Activated naive CD8-positive, alpha-beta T cell (primary cell): Measurements from ENCODE around the gene DUSP12.
"Not testable (repeated sequence)": the region's sequence is repeated elsewhere in the genome, so short reads cannot be mapped to it uniquely, and the experiment has no call there.

Experiments
- H3K27ac Mint-ChIP-seq: one replicate; pipeline ENCODE4 v1.8.0; 2021; ENCODE audit warnings: mixed read lengths
- H3K27me3 Mint-ChIP-seq: one replicate; pipeline ENCODE4 v1.8.0; 2021; ENCODE audit warnings: mixed read lengths
- H3K36me3 Mint-ChIP-seq: one replicate; pipeline ENCODE4 v1.8.0; 2021; ENCODE audit warnings: mixed read lengths
- H3K4me1 Mint-ChIP-seq: one replicate; pipeline ENCODE4 v1.8.0; 2021; ENCODE audit warnings: low read depth, mixed read lengths
- H3K4me3 Mint-ChIP-seq: one replicate; pipeline ENCODE4 v1.8.0; 2021; ENCODE audit warnings: mild to moderate bottlenecking, mixed read lengths
- H3K9me3 Mint-ChIP-seq: one replicate; pipeline ENCODE4 v1.8.0; 2021; ENCODE audit warnings: low read depth, mixed read lengths

Gene DUSP12

GRCh38 chr1:161738627-161739287 is 10.8 kb upstream of the DUSP12 start:
- Mint-ChIP-seq H3K36me3 (no peaks in the 10 kb centered on the region), H3K27me3 (no peaks in the 10 kb centered on the region), H3K9me3 (no peaks in the 10 kb centered on the region), H3K4me1 (peaks cover 31% of the 10 kb centered on the region), H3K27ac (no peak overlapping the region), H3K4me3 (no peak overlapping the region)

GRCh38 chr1:161739865-161740566 is 9.6 kb upstream of the DUSP12 start:
- no peaks in the 10 kb centered on the region for H3K27me3 Mint-ChIP-seq
- no peak overlapping the region for H3K4me3 Mint-ChIP-seq
- H3K27ac Mint-ChIP-seq: no peak overlapping the region
- no peaks in the 10 kb centered on the region for H3K9me3 Mint-ChIP-seq
- H3K36me3 Mint-ChIP-seq: no peaks in the 10 kb centered on the region
- H3K4me1 Mint-ChIP-seq: peaks cover 41% of the 10 kb centered on the region

- H3K27me3 Mint-ChIP-seq: peaks cover 4% of the 10 kb centered on the region
- H3K9me3 Mint-ChIP-seq: no peaks in the 10 kb centered on the region
- peaks cover 45% of the 10 kb centered on the region for H3K4me1 Mint-ChIP-seq
- no peak overlapping the region for H3K27ac Mint-ChIP-seq
- no peak overlapping the region for H3K4me3 Mint-ChIP-seq
- H3K36me3 Mint-ChIP-seq: no peaks in the 10 kb centered on the region
These were observed 8.7 kb upstream of the DUSP12 start for GRCh38 chr1:161740921-161741320.

GRCh38 chr1:161743231-161743630 is 6.4 kb upstream of the DUSP12 start:
- Mint-ChIP-seq H3K4me3 (no peak overlapping the region), H3K9me3 (no peaks in the 10 kb centered on the region), H3K27me3 (peaks cover 4% of the 10 kb centered on the region), H3K4me1 (peaks cover 49% of the 10 kb centered on the region), H3K27ac (no peak overlapping the region), H3K36me3 (no peaks in the 10 kb centered on the region)

- Mint-ChIP-seq H3K27me3 (peaks cover 4% of the 10 kb centered on the region), H3K9me3 (no peaks in the 10 kb centered on the region), H3K27ac (no peak overlapping the region), H3K4me1 (peaks cover 52% of the 10 kb centered on the region), H3K4me3 (peak overlapping the region; percentile 6), H3K36me3 (peaks cover 3% of the 10 kb centered on the region)
These were observed 1.8 kb upstream of the DUSP12 start for GRCh38 chr1:161747801-161748200.

- no peaks in the 10 kb centered on the region for H3K9me3 Mint-ChIP-seq
- peaks cover 32% of the 10 kb centered on the region for H3K4me1 Mint-ChIP-seq
- H3K4me3 Mint-ChIP-seq: peak overlapping the region; percentile 57
- H3K36me3 Mint-ChIP-seq: peaks cover 3% of the 10 kb centered on the region
- no peak overlapping the region for H3K27ac Mint-ChIP-seq
- H3K27me3 Mint-ChIP-seq: no peaks in the 10 kb centered on the region
These were observed 14.0 kb downstream of the DUSP12 start for GRCh38 chr1:161763522-161764098.

GRCh38 chr1:161766102-161766981 is 16.8 kb downstream of the DUSP12 start, which contains the start of gene ATF6:
ATF6 (plus strand) TSS chr1:161766320; CDS start chr1:161766361, 41 bp downstream.
- Mint-ChIP-seq H3K9me3 (no peaks in the 10 kb centered on the region), H3K4me1 (peaks cover 37% of the 10 kb centered on the region), H3K27ac (peak within 1 kb of the TSS; percentile 95), H3K27me3 (no peaks in the 10 kb centered on the region), H3K4me3 (peak within 1 kb of the TSS; percentile 97), H3K36me3 (peaks cover 2% of the 10 kb centered on the region)

GRCh38 chr1:161768461-161768860 is 18.9 kb downstream of the DUSP12 start:
- Mint-ChIP-seq H3K36me3 (peaks cover 2% of the 10 kb centered on the region), H3K27me3 (no peaks in the 10 kb centered on the region), H3K9me3 (no peaks in the 10 kb centered on the region), H3K27ac (peak overlapping the region; percentile 42), H3K4me1 (peaks cover 37% of the 10 kb centered on the region), H3K4me3 (peak overlapping the region; percentile 97)

GRCh38 chr1:161768986-161769672 is 19.5 kb downstream of the DUSP12 start:
- no peak overlapping the region for H3K27ac Mint-ChIP-seq
- H3K4me1 Mint-ChIP-seq: peaks cover 39% of the 10 kb centered on the region
- no peak overlapping the region for H3K4me3 Mint-ChIP-seq
- H3K9me3 Mint-ChIP-seq: no peaks in the 10 kb centered on the region
- peaks cover 2% of the 10 kb centered on the region for H3K36me3 Mint-ChIP-seq
- no peaks in the 10 kb centered on the region for H3K27me3 Mint-ChIP-seq

GRCh38 chr1:161769673-161770045 is 20.1 kb downstream of the DUSP12 start:
- H3K4me1 Mint-ChIP-seq: peaks cover 40% of the 10 kb centered on the region
- H3K9me3 Mint-ChIP-seq, H3K4me3 Mint-ChIP-seq, H3K27me3 Mint-ChIP-seq, H3K36me3 Mint-ChIP-seq: not testable (repeated sequence)
- peak overlapping the region; percentile 46 for H3K27ac Mint-ChIP-seq

- no peak overlapping the region for H3K4me3 Mint-ChIP-seq
- H3K4me1 Mint-ChIP-seq: peaks cover 40% of the 10 kb centered on the region
- H3K27me3 Mint-ChIP-seq: no peaks in the 10 kb centered on the region
- H3K27ac Mint-ChIP-seq: peak overlapping the region; percentile 30
- peaks cover 2% of the 10 kb centered on the region for H3K36me3 Mint-ChIP-seq
- H3K9me3 Mint-ChIP-seq: no peaks in the 10 kb centered on the region
These were observed 20.7 kb downstream of the DUSP12 start for GRCh38 chr1:161770250-161770649.

GRCh38 chr1:161771161-161771560 is 21.6 kb downstream of the DUSP12 start:
- H3K4me3 Mint-ChIP-seq: no peak overlapping the region
- no peak overlapping the region for H3K27ac Mint-ChIP-seq
- no peaks in the 10 kb centered on the region for H3K9me3 Mint-ChIP-seq
- peaks cover 38% of the 10 kb centered on the region for H3K4me1 Mint-ChIP-seq
- H3K36me3 Mint-ChIP-seq: peaks cover 2% of the 10 kb centered on the region
- H3K27me3 Mint-ChIP-seq: no peaks in the 10 kb centered on the region

- peaks cover 31% of the 10 kb centered on the region for H3K4me1 Mint-ChIP-seq
- no peak overlapping the region for H3K27ac Mint-ChIP-seq
- no peaks in the 10 kb centered on the region for H3K9me3 Mint-ChIP-seq
- no peaks in the 10 kb centered on the region for H3K27me3 Mint-ChIP-seq
- no peak overlapping the region for H3K4me3 Mint-ChIP-seq
- H3K36me3 Mint-ChIP-seq: peaks cover 2% of the 10 kb centered on the region
These were observed 22.4 kb downstream of the DUSP12 start for GRCh38 chr1:161771973-161772372.

- H3K27ac Mint-ChIP-seq: no peak overlapping the region
- peaks cover 2% of the 10 kb centered on the region for H3K36me3 Mint-ChIP-seq
- H3K4me1 Mint-ChIP-seq: peaks cover 27% of the 10 kb centered on the region
- H3K9me3 Mint-ChIP-seq: no peaks in the 10 kb centered on the region
- no peaks in the 10 kb centered on the region for H3K27me3 Mint-ChIP-seq
- no peak overlapping the region for H3K4me3 Mint-ChIP-seq
These were observed 22.8 kb downstream of the DUSP12 start for GRCh38 chr1:161772397-161772796.
